Urinary bladder (tissue), 4 donors: Measurements from ENCODE around the gene FRRS1L. TPM values are rescaled to one million over a fixed set of nuclear protein-coding genes. Genes with fewer than 3 reads are reported as not detected.

Source experiments
- DNase-seq: peaks from one replicate; pipeline ENCODE4 v3.0.0-alpha.2; 2015; ENCODE audit errors: extremely low spot score
- H3K27ac ChIP-seq: one replicate; pipeline ENCODE4 v1.5.1; 2013; ENCODE audit warnings: low read depth, mild to moderate bottlenecking, moderate library complexity
- H3K36me3 ChIP-seq: one replicate; pipeline ENCODE4 v1.6.1; 2013; ENCODE audit warnings: mild to moderate bottlenecking, moderate library complexity; ENCODE audit not compliant: insufficient read depth
- H3K4me1 ChIP-seq: one replicate; pipeline ENCODE4 v1.6.1; 2013; ENCODE audit warnings: mild to moderate bottlenecking, moderate library complexity; ENCODE audit not compliant: insufficient read depth
- H3K4me3 ChIP-seq: one replicate; pipeline ENCODE4 v1.5.1; 2013; ENCODE audit warnings: low read depth, low read length
- WGBS: extraction: QIAGEN DNeasy Blood & Tissue Kit; methylation state at CpG from one replicate; pipeline ENCODE4 v1.1.7; 2013; 5-methylcytosine and 5-hydroxymethylcytosine counted together
- polyA plus RNA-seq: library from polyadenylated mRNA; stranded (reverse); fragments of 200-250 nt; gene quantifications from one replicate; pipeline ENCODE4 v1.2.3, GENCODE V29; 2013
- total RNA-seq: library from RNA; depleted of rRNA; stranded (reverse); fragments of >200 nt; gene quantifications from one replicate; pipeline ENCODE4 v1.2.3, GENCODE V29; 2014
- donor health status: healthy with polysubstance abuse.
- donor health status: healthy.

Gene FRRS1L, protein sequence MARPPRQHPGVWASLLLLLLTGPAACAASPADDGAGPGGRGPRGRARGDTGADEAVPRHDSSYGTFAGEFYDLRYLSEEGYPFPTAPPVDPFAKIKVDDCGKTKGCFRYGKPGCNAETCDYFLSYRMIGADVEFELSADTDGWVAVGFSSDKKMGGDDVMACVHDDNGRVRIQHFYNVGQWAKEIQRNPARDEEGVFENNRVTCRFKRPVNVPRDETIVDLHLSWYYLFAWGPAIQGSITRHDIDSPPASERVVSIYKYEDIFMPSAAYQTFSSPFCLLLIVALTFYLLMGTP
- 7.8 TPM for total RNA-seq
- polyA plus RNA-seq = 0.44 TPM

DNA sequence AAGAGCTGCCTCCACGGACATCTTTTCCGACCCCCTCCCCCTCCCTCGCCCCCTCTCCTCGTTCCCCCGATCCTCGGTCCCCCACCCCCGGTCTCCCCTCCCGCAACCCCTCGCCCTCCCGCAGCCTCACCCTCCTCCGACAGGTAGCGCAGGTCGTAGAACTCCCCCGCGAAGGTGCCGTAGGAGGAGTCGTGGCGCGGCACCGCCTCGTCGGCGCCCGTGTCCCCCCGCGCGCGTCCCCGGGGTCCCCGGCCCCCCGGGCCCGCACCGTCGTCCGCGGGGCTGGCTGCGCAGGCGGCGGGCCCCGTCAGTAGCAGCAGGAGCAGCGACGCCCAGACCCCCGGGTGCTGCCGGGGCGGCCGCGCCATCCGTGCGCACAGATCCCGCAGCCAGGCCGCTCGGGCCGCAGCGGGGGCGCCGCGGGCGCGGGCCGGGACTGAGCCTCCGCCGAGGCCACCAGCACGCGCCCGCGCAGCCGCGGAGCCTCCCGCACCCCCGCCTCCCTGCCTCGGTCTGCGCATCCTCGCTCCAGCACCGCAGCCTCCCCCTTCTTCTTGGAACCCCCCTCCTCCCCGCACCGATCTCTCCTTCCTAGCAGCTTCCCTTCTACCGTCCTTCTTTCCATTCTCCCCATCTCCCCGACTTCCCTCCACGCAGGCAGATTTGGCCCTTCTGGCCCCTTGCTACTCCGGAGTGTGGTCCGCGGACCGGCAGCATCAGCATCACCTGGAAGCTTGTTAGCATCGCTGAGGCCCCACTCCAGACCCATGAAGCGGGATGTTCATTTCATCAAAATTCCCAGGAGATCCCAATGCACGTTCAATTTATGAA is at the start of gene FRRS1L:
Gene FRRS1L, minus strand, starts transcription at position 479 of the 831 bp plus-strand sequence. Its CDS starts 111 bp downstream, at position 368.
- WGBS = 4% methylated on average over 81 of the region's 86 CpGs
- Histone ChIP-seq H3K36me3 (no peaks in the 10 kb centered on the region), H3K27ac (no peak within 1 kb of the TSS), H3K4me3 (peak within 1 kb of the TSS; percentile 36), H3K4me1 (no peaks in the 10 kb centered on the region)
- DNase-seq = no peak

DNA sequence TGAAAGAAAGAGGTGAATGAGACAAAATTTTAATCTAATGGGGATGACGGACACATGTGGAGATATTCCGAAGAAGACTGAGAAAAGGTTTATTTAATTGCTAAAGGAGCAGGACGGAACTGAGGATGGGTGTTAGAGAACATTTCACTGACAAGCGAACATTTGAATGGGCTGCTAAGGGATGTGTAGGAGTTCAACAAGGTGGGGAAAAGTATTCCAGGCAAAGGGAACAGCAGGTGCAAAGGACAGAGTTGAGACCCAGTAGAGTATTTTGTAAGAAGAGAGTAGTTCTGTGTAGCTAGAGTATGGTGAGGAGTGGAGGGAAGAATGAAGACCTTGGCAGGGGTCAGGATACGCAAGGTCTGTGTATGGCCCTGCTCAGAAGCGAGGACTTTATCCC is 47.4 kb upstream of the FRRS1L start:
- Histone ChIP-seq H3K27ac (no peak overlapping the region), H3K4me1 (no peaks in the 10 kb centered on the region), H3K4me3 (no peak overlapping the region), H3K36me3 (no peaks in the 10 kb centered on the region)
- 94% methylated on average over 6 of the region's 6 CpGs for WGBS
- no peak for DNase-seq

DNA sequence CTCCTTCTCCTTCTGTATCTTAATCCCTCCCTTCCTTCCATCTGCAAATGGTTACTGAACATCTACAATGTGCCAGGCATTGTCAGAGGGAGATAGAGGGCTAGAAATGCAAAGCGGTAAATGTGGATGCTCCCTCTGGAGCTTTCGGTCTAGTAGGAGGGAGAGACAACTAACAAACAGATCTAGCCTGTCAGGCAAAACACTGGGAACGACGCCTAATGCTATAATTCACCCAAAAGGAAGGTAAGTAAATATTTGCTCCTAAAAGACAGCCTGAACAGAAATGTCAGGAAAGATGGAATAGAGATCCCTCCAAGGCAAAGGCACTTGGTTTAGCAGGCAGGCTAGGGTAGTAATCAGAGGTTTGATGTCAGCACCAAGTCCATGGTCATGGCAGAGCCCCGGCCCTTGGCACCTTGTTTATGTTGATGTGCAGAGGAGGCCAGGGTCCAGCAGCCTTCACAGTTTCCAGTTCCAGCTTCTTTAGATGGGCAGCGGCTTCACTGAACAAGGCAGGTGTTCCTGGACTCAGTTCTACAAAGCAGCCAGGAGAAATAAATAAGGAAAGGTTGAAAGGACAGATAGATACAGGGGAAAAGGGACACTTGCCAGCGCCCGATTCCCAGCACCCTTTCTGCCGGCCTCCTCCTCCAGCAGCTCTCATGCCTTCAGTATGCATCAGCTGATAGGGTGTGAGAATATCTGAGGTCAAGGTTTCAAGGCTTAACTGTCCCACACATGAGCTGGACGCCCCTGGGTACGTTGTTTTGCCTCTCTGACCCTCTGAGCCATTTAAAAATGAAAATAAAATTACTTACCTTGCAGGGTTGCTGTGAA is 46.5 kb upstream of the FRRS1L start:
- no peak overlapping the region for H3K27ac ChIP-seq
- H3K36me3 ChIP-seq = no peaks in the 10 kb centered on the region
- no peaks in the 10 kb centered on the region for H3K4me1 ChIP-seq
- 54% methylated on average over 11 of the region's 11 CpGs for WGBS
- DNase-seq = no peak
- no peak overlapping the region for H3K4me3 ChIP-seq

DNA sequence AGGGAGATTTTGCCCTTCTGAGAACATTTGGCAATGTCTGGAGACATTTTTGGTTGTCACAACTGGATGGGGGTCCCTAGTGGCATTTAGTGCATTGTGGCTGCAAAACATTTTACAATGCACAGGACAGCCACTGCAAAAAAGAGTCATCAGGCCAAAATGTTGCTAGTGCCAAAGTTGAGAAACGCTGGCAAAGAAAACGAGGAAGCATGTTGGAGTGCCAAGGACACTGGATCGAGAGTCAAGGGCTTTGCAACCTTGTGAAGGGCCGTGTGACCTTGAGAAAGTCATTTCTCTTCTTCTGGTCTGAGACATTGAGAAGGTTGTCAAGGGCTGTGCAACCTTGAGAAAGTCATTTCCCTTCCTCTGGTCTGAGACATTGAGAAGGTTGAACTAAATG is 45.7 kb upstream of the FRRS1L start:
- H3K36me3 ChIP-seq = no peaks in the 10 kb centered on the region
- 76% methylated on average over 4 of the region's 4 CpGs for WGBS
- no peaks in the 10 kb centered on the region for H3K4me1 ChIP-seq
- no peak overlapping the region for H3K27ac ChIP-seq
- H3K4me3 ChIP-seq = no peak overlapping the region
- no peak for DNase-seq

DNA sequence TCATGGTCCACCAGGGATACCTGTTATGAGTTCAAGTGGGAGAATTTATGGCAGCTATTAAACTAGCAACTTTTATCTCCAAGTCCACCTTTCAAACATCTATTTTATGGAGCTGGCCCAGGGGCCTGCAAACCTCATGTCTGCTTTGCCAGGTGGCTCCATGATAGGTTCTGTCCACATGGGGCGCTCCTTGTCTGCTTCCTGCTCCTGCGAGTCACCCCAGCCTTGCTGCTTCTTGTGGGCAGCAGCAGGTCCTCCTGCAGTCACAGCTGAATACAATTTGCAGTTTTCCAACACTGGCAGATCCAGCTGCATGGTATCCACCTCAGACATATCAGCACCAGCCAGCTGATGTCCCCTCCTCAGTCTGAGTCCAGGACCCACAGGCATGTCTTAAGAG is 39.6 kb upstream of the FRRS1L start:
- H3K27ac ChIP-seq = no peak overlapping the region
- 79% methylated on average over 2 of the region's 2 CpGs for WGBS
- no peak for DNase-seq
- H3K4me3 ChIP-seq = no peak overlapping the region
- no peaks in the 10 kb centered on the region for H3K36me3 ChIP-seq
- H3K4me1 ChIP-seq = no peaks in the 10 kb centered on the region

DNA sequence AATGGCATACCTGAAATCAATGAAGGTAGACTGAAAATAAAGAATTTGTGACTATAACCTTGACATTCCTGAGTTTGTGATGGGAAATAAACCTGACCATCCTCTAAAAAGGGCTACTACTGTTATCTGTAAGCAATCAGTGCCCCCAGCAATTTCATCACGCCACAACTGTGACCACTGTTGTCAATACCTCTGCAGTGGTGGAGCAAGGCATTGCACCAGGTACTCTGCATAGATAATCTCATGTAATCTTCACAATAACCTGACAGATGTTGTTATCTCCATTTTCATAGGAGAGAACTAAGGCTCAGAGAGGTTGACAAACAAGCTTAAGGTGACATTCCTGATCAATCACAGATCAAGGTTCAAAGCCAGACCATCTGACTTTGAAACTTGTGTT is 38.5 kb upstream of the FRRS1L start:
- 65% methylated on average over 1 of the region's 1 CpG for WGBS
- no peak overlapping the region for H3K4me3 ChIP-seq
- DNase-seq = no peak
- no peaks in the 10 kb centered on the region for H3K4me1 ChIP-seq
- no peak overlapping the region for H3K27ac ChIP-seq
- no peaks in the 10 kb centered on the region for H3K36me3 ChIP-seq

DNA sequence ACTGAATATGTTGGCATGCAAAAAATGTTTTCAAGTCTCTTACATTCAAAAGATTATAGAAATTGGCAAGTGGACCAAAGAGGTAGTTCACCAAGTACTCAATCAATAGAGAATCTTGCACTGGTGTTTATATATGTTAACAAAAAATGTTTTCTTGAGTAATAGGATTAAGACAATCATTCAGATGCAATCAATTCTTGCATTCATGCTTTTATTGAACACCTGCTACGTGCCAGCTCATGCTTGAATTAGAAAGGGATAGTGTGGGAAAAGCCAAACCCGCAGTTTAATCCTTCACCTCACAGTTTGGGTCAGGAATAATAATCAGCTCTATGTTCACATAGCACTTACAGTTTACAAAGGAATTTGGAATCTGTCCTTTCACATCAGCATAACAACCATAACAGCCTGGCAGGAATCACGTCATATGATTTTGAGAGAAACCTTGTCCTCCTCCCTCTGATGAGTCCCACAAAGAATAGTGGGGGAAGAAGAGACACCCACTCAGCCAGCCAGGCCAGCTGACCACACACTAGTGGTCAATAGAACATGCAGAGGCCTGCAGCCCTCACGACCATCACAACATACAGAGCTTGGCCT is 36.8 kb upstream of the FRRS1L start:
- WGBS = 81% methylated on average over 4 of the region's 4 CpGs
- no peaks in the 10 kb centered on the region for H3K4me1 ChIP-seq
- H3K4me3 ChIP-seq = no peak overlapping the region
- no peak overlapping the region for H3K27ac ChIP-seq
- no peaks in the 10 kb centered on the region for H3K36me3 ChIP-seq
- DNase-seq = no peak

DNA sequence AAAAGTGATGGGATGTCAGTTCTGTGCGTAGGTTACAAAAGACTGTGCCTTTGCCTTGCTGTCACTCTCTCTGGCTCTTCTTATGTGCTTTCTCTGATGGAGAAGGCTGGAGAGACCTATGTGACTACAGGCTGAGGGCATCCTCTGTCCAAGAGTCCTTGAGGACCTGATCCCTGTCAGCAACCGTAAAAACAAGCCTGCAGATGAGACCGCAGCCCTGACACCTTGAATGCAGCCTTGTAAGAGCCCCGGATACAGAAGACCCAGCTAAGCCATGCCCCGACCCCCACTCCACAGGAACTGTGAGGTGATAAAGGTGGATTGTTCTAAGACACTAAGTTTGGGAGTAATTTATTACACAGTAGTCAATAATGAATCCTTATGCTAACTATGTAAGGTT is 32.6 kb upstream of the FRRS1L start:
- Histone ChIP-seq H3K4me3 (no peak overlapping the region), H3K4me1 (no peaks in the 10 kb centered on the region), H3K36me3 (no peaks in the 10 kb centered on the region), H3K27ac (no peak overlapping the region)
- DNase-seq = no peak
- 76% methylated on average over 5 of the region's 5 CpGs for WGBS

DNA sequence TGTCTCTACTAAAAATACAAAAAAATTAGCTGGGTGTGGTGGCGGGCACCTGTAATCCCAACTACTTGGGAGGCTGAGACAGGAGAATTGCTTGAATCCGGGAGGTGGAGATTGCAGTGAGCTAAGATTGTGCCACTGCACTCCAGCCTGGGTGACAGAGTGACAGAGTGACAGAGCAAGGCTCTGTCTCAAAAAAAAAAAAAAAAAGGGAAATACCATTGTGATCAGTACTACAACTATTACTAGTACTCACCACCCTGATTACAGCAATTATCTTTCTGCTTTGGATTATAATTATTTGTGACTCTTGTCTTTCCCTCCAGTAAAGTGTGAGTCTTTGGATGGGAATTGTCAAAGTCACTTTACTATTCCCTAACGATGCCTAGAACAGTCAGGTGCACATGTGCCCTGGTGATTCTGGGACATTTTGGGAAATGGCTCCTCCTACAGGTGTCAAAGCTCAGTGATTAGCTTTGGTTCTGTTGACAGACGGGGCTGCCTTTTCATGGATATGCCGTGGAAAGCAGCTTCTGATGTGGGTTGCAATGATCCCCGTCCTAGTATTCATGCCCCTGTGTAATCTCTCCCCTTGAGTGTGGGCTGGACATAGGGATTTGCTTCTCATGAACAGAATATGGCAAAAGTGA is 31.8 kb upstream of the FRRS1L start:
- DNase-seq = no peak
- WGBS = 69% methylated on average over 6 of the region's 6 CpGs
- Histone ChIP-seq H3K36me3 (no peaks in the 10 kb centered on the region), H3K4me1 (no peaks in the 10 kb centered on the region), H3K27ac (no peak overlapping the region), H3K4me3 (no peak overlapping the region)

DNA sequence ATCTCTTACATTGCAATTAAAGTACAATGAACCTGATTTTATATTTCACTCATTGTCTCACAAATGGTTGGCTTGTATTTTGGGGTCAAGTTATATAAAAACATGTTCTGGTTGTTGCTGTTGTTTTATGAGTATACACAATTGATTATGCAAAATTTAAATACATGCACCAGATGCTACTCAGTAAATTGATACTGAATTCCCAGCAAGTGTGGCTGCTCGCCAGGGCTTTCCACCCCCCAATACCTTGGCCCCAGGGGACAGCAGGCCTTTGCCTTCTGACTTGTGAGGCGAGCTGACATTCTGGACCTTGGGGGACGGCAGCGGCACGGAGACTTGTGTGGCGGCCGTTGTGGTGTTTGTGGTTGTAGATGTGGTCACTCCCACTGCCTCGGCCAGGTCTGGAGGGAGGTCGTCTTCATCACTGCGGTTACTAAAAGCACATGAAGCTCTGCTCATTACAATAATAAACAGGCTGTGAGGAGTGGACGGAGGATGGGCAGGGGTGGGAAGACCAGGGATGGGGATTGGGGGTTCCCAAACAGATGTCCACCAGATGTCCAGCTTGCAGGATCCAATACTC is 27.0 kb upstream of the FRRS1L start:
- Histone ChIP-seq H3K4me1 (no peaks in the 10 kb centered on the region), H3K4me3 (no peak overlapping the region), H3K27ac (no peak overlapping the region), H3K36me3 (no peaks in the 10 kb centered on the region)
- WGBS = 53% methylated on average over 11 of the region's 11 CpGs
- DNase-seq = no peak

DNA sequence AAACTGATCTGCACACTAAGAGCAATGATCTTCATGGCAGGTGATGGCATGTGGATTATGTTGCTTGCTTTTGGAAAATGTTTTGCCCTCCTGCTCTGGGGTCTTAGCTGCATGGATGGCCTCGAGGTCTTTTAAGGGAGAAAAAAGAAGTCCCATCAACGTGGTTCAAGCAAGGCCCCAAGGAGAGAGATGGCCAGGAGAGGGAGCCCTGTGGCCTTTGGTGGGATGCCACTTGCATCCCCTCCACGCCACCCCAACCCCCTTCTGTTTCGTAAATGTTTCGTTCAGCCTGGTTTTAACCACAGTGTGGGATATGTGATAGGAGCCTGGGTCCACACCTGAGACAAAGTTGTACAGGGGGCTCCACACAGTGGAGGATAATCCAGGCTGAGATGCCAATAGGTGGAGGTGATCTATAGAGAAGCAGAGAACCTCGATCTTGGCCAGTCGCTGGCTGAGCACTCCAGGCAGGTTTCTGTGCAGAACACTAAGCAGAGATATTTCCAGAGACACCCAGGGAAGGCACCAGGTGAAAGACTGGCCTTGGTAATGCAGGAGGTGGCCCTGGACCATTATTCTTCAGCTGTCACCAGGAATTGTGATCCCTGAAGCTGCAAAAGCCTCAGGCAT is 25.8 kb upstream of the FRRS1L start:
- no peak for DNase-seq

DNA sequence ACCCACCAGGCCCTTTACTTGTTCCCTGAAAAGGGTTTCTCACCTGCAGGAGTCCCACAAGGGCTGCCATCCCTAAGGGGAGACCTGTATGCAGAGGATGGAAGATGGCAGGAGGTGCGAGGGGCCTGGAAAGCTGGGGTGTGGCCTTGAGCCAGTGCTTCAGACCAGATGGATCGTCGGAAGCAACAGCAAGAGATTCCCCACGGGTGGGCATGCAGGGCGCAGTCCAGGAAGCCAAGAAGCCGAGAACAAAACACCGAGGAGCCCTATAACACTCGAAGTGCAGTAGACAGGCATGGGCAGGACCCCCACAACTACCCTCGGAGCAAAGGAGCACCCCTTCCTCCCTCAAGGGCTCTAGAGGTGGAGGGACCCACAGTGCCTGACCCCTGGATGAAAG is 24.7 kb upstream of the FRRS1L start:
- H3K4me3 ChIP-seq = no peak overlapping the region
- DNase-seq = no peak
- 86% methylated on average over 9 of the region's 9 CpGs for WGBS
- H3K4me1 ChIP-seq = no peaks in the 10 kb centered on the region
- no peak overlapping the region for H3K27ac ChIP-seq
- H3K36me3 ChIP-seq = no peaks in the 10 kb centered on the region

More for the DNA sequence above, 25.8 kb upstream of the FRRS1L start:
- no peaks in the 10 kb centered on the region for H3K36me3 ChIP-seq
- H3K4me1 ChIP-seq = no peaks in the 10 kb centered on the region
- WGBS = 39% methylated on average over 7 of the region's 7 CpGs
- H3K27ac ChIP-seq = no peak overlapping the region
- H3K4me3 ChIP-seq = no peak overlapping the region
